Uterus (tissue), 2 donors: Measurements from ENCODE around the gene FIZ1.
"Not testable (repeated sequence)": the region's sequence is repeated elsewhere in the genome, so short reads cannot be mapped to it uniquely, and the experiment has no call there.

Experiments
- CTCF ChIP-seq, 4 experiments: fragments of 200-600 bp in 2 of 4; fragments of 450-650 bp in 2 of 4; sonication (generic) in 2 of 4; IDR thresholded peaks; one replicate each; pipeline ENCODE4 v1.5.1; 2016 to 2019; ENCODE audit warnings: antibody characterized with exemption in 4 of 4, mild to moderate bottlenecking in 2 of 4, moderate library complexity in 1 of 4
- POLR2A ChIP-seq, 2 donors: fragments of 450-650 bp; IDR thresholded peaks; one replicate each; pipeline ENCODE4 v1.6.1; 2016; ENCODE audit warnings: antibody characterized with exemption in 2 of 2, mild to moderate bottlenecking in 1 of 2, moderate library complexity in 1 of 2

GRCh38 chr19:55582284-55582683 lies 17.0 kb downstream of the FIZ1 start:
- not testable (repeated sequence) for TF ChIP-seq CTCF, POLR2A (IDR thresholded peaks at IDR 0.05)
